ENCODE results near the gene FBXL15.

Gene FBXL15

DNA sequence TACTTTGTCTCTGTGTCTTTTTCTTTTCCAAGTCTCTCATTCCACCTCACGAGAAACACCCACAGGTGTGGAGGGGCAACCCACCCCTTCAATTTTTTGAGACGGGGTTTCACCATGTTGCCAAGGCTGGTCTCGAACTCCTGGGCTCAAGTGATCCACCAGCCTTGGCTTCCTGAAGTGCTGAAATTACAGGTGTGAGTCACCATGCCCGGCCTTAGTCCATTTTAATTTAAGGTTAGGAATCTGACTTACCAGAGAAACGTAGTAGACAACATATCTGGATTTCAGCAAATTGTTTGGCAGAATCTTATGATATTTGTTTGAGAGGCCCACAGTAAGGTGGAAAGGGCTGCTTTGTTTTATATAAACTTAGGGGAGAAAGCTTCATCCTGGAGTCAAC is 28.3 kb upstream of the FBXL15 start:
- DNase-seq (ENCODE audit: low read depth) = no peak
- TF ChIP-seq, protein P1, sequence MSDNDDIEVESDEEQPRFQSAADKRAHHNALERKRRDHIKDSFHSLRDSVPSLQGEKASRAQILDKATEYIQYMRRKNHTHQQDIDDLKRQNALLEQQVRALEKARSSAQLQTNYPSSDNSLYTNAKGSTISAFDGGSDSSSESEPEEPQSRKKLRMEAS (IDR thresholded peaks at IDR 0.05; ENCODE audit: low read depth, low read length) = no peak
- TF ChIP-seq, protein P2, sequence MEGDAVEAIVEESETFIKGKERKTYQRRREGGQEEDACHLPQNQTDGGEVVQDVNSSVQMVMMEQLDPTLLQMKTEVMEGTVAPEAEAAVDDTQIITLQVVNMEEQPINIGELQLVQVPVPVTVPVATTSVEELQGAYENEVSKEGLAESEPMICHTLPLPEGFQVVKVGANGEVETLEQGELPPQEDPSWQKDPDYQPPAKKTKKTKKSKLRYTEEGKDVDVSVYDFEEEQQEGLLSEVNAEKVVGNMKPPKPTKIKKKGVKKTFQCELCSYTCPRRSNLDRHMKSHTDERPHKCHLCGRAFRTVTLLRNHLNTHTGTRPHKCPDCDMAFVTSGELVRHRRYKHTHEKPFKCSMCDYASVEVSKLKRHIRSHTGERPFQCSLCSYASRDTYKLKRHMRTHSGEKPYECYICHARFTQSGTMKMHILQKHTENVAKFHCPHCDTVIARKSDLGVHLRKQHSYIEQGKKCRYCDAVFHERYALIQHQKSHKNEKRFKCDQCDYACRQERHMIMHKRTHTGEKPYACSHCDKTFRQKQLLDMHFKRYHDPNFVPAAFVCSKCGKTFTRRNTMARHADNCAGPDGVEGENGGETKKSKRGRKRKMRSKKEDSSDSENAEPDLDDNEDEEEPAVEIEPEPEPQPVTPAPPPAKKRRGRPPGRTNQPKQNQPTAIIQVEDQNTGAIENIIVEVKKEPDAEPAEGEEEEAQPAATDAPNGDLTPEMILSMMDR (IDR thresholded peaks at IDR 0.05; ENCODE audit: low read depth, low read length) = no peak
- TF ChIP-seq MYC (IDR thresholded peaks at IDR 0.05; ENCODE audit: low read depth, low read length) (no peak), POLR2A (IDR thresholded peaks at IDR 0.05; ENCODE audit: extremely low read depth, insufficient read length) (no peak)
- H3K4me3 ChIP-seq (ENCODE audit: low read depth, low read length) = no peak overlapping the region

DNA sequence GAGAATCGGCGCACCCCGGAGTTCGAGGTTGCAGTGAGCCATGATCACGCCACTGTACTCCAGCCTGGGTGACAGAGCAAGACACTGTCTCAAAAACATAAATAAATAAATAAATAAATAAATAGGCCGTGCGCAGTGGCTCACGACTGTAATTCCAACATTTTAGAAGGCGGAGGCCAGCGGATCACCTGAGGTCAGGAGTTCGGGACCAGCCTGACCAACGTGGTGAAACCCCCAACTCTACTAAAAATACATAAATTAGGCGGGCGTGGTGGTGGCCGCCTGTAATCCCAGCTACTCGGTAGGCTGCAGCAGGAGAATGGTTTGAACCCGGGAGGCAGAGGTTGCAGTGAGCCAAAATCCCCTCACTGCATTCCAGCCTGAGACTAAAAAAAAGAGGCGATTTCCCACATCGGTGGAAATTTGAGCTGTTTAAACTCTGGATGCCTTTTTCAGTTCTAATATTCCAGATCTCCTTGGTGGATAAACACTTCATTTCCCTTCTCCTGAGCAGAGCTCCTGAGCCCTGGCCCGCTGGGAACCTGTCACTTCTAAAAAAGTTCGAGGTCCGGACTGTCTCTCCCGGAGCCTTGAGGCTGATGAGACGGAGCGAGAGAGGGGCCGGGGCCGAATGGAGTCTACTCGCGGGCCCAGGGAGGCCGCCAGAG is 27.1 kb upstream of the FBXL15 start:
- peak overlapping the region; percentile 63 for H3K4me3 ChIP-seq (ENCODE audit: low read depth, low read length)
- TF ChIP-seq POLR2A (IDR thresholded peaks at IDR 0.05; ENCODE audit: extremely low read depth, insufficient read length) (no peak), MYC (IDR thresholded peaks at IDR 0.05; ENCODE audit: low read depth, low read length) (no peak)
- TF ChIP-seq, protein P2 (IDR thresholded peaks at IDR 0.05; ENCODE audit: low read depth, low read length) = no peak
- TF ChIP-seq, protein P1 (IDR thresholded peaks at IDR 0.05; ENCODE audit: low read depth, low read length) = no peak
- DNase-seq (ENCODE audit: low read depth) = no peak

DNA sequence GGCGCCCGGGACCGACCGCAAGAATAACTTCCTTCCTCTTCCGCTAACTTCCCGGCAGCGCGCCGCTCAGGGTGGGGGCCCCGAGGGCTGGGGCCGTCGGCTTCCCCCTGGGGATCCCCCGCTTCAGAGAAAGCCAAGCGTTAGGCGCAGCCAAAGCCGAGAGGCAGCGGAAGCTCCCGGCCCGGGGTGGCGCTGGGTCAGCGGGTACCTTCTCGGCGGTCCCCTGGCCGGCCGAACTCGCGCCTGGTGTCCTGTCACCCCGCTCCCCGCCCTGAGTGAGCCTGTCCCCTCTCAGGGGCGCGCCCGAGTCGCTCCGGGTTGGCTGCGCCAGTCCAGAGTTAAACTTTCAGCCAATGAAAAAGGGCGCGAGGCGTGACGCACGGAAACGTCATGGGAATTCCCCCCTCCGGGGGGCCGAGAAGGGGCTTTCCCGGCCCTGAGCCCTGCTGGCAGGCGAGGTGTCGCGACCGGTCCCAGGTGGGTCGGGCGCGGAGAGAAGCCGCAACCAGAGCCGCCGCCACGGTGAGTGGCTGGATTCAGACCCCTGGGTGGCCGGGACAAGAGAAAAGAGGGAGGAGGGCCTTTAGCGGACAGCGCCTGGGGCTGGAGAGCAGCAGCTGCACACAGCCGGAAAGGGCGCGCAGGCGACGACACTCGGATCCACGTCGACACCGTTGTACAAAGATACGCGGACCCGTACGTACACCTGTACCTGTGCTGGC is 26.4 kb upstream of the FBXL15 start:
- TF ChIP-seq POLR2A (IDR thresholded peaks at IDR 0.05; ENCODE audit: extremely low read depth, insufficient read length) (peak; percentile 14), MYC (IDR thresholded peaks at IDR 0.05; ENCODE audit: low read depth, low read length) (peak; percentile 50; the same call in 1 of the 2 replicates)
- TF ChIP-seq, protein P2 (IDR thresholded peaks at IDR 0.05; ENCODE audit: low read depth, low read length) = peak; percentile 85
- TF ChIP-seq, protein P1 (IDR thresholded peaks at IDR 0.05; ENCODE audit: low read depth, low read length) = no peak
- H3K4me3 ChIP-seq (ENCODE audit: low read depth, low read length) = peak overlapping the region; percentile 63
- DNase-seq (ENCODE audit: low read depth) = peak; percentile 93

DNA sequence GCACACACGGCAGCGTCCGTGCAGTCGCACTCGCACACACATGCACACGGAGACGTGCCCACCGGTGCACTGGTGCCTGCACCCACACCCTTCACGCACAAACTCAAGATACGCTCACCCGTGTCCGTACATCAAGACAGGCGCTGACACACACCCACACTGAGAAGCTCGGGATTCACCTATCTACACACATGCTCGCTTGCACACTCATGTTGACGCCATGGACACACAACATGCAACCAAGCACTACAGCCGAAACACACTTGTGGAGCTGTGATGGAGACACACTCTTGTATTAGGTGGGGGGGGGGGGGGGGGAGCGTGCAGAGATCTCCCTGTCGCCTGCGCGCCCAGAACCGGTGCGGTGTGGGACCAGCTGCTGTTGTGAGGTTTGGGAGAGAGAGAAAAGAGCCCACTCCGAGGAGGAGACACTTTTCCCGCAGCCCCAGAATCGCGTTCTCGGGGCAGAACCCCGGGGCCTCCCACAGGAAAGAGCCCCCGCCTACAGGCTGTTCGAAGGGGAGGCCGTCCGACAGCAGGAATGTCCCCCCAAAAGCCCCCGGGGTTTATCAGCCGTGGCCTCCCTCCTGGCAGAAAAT is 25.7 kb upstream of the FBXL15 start:
- TF ChIP-seq POLR2A (IDR thresholded peaks at IDR 0.05; ENCODE audit: extremely low read depth, insufficient read length) (no peak), MYC (IDR thresholded peaks at IDR 0.05; ENCODE audit: low read depth, low read length) (no peak; the same call in 1 of the 2 replicates)
- TF ChIP-seq, protein P1 (IDR thresholded peaks at IDR 0.05; ENCODE audit: low read depth, low read length) = no peak; the same call in 1 of the 2 replicates
- TF ChIP-seq, protein P2 (IDR thresholded peaks at IDR 0.05; ENCODE audit: low read depth, low read length) = no peak
- peak overlapping the region; percentile 63 for H3K4me3 ChIP-seq (ENCODE audit: low read depth, low read length)
- DNase-seq (ENCODE audit: low read depth) = peak; percentile 59

DNA sequence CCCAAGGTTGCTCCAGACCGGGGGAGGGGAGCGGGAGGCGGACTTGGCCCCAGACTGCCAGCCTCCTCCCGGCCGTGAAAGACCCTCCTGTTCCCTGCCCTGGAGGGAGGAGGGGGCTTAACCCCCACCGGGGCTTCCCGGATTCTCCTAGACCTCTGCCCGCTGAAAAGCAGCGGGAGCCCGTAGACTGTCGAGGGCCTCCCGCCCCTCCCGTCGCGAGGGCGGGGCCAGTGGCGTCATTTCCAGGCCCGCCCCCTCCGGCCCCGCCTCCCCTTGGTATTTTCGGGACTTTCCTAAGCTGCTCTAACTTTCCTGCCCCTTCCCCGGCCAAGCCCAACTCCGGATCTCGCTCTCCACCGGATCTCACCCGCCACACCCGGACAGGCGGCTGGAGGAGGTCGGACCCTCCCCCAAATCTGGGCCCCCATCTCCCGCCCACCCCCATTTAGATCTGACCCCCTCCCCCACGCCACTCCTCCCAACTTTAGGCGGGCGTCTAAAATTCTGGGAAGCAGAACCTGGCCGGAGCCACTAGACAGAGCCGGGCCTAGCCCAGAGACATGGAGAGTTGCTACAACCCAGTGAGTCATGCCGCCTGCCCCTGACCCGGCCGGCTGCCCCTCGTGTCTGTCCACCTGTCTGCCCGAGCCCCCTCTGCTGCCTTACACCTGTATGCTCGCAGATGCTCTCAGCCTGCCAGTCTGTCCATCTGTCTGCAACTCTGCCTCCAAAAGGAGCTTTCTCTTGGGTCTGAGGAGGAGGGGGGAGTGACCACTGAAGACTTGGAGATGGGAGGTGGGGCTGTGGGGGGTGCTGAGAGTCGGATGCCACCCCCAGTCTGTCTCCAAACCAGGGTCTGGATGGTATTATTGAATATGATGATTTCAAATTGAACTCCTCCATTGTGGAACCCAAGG is 25.0 kb upstream of the FBXL15 start, which contains the start of gene NFKB2:
TSS of gene NFKB2 (plus strand) at position 306 of the 917 bp plus-strand sequence. CDS start at position 561, 255 bp downstream.
- TF ChIP-seq POLR2A (IDR thresholded peaks at IDR 0.05; ENCODE audit: extremely low read depth, insufficient read length) (peak; percentile 29), MYC (IDR thresholded peaks at IDR 0.05; ENCODE audit: low read depth, low read length) (0 out of 2 replicates have a peak, but pooled peaks have one; percentile 14)
- TF ChIP-seq, protein P2 (IDR thresholded peaks at IDR 0.05; ENCODE audit: low read depth, low read length) = no peak
- H3K4me3 ChIP-seq (ENCODE audit: low read depth, low read length) = peak within 1 kb of the TSS; percentile 63
- peak; percentile 86 for DNase-seq (ENCODE audit: low read depth)

All from NB4 (cell line).